A549 (cell line): ENCODE data around the gene GLRA3. TPM values are rescaled to one million over a fixed set of nuclear protein-coding genes. Genes with fewer than 3 reads are reported as not detected.

Experiments
- ATAC-seq, 2 experiments: fragments of 200-7000 bp in 1 of 2; fragments of >200 bp in 1 of 2; cut with Nextera tagmentation in 1 of 2; cut with Tn5 transposase in 1 of 2; 3 replicates each; pipeline versions ENCODE4 v1.8.0 to v1.9.1; 2018 to 2020; ENCODE audit warnings: mild to moderate bottlenecking in 1 of 2, moderate library complexity in 1 of 2
- CTCF ChIA-PET: fragments of 300-600 bp; sonication (Branson Sonifier 250); formaldehyde crosslinking; extraction: SDS; loops from one replicate; lab custom pipeline; 2021; ENCODE audit warnings: antibody characterized with exemption, inconsistent platforms; lab: Yijun Ruan, JAX
- POLR2A ChIA-PET: fragments of 350-600 bp; formaldehyde crosslinking; extraction: SDS; loops from one replicate; lab custom pipeline; 2021; ENCODE audit warnings: antibody characterized with exemption, inconsistent platforms; lab: Yijun Ruan, JAX
- DNase-seq, 2 experiments: peaks; one replicate each; pipeline versions ENCODE4 v3.0.0 to v3.0.0-alpha.2; 2011 to 2016; ENCODE audit warnings: low read depth in 1 of 2, low spot score in 1 of 2
- FAIRE-seq: peaks from 2 replicates; lab custom pipeline; 2011; peaks lifted over from hg19 to GRCh38; lab: Jason Lieb, UNC
- H3K27ac ChIP-seq, 2 experiments: fragments of >200 bp; sonication (Bioruptor Twin); formaldehyde crosslinking; 3 replicates each; pipeline ENCODE4 v1.5.1; 2016 to 2017
- H3K4me1 ChIP-seq: fragments of >200 bp; sonication (Bioruptor Twin); formaldehyde crosslinking; 3 replicates; pipeline ENCODE4 v1.6.1; 2016
- H3K4me2 ChIP-seq: fragments of >200 bp; sonication (Bioruptor Twin); formaldehyde crosslinking; 3 replicates; pipeline ENCODE4 v1.6.1; 2016
- H3K4me3 ChIP-seq: fragments of >200 bp; sonication (Bioruptor Twin); formaldehyde crosslinking; 3 replicates; pipeline ENCODE4 v1.5.1; 2016
- H3K9me3 ChIP-seq: fragments of >200 bp; sonication (Bioruptor Twin); formaldehyde crosslinking; 3 replicates; pipeline ENCODE4 v1.6.1; 2016
- CBX2 ChIP-seq: fragments of 200-600 bp; sonication (generic); IDR thresholded peaks from 2 replicates; pipeline ENCODE4 v1.6.1; 2016; ENCODE audit warnings: low read depth, mild to moderate bottlenecking, borderline replicate concordance
- CHD2 ChIP-seq: fragments of 150-350 bp; IDR thresholded peaks from 2 replicates; pipeline ENCODE4 v1.6.1; 2014; ENCODE audit warnings: low read length; ENCODE audit not compliant: partially characterized antibody
- CHD4 ChIP-seq: fragments of 200-600 bp; sonication (generic); IDR thresholded peaks from 2 replicates; pipeline ENCODE4 v1.6.1; 2016; ENCODE audit warnings: antibody characterized with exemption, mild to moderate bottlenecking, borderline replicate concordance
- ESRRA ChIP-seq: fragments of 150-350 bp; IDR thresholded peaks from 2 replicates; pipeline ENCODE4 v1.6.1; 2014; ENCODE audit warnings: mild to moderate bottlenecking, low read length, borderline replicate concordance
- FOSB ChIP-seq: fragments of 250-450 bp; sonication (Bioruptor Pico); IDR thresholded peaks from 2 replicates; pipeline ENCODE4 v1.5.0; 2020; ENCODE audit warnings: mild to moderate bottlenecking, moderate library complexity
- HDAC2 ChIP-seq: fragments of 200-600 bp; sonication (generic); IDR thresholded peaks from 2 replicates; pipeline ENCODE4 v1.6.1; 2016
- HEYL ChIP-seq: fragments of 250-450 bp; sonication (Bioruptor Pico); IDR thresholded peaks from 2 replicates; pipeline ENCODE4 v1.8.0; 2021; ENCODE audit warnings: mild to moderate bottlenecking, moderate library complexity
- HOXA7 ChIP-seq: fragments of 250-450 bp; sonication (Bioruptor Pico); IDR thresholded peaks from 2 replicates; pipeline ENCODE4 v1.5.0; 2020; ENCODE audit warnings: mild to moderate bottlenecking, moderate library complexity
- HOXB13 ChIP-seq: fragments of 250-450 bp; sonication (Bioruptor Pico); IDR thresholded peaks from 2 replicates; pipeline ENCODE4 v1.5.0; 2020; ENCODE audit warnings: low read depth, mild to moderate bottlenecking, moderate library complexity
- HOXB5 ChIP-seq: fragments of 250-450 bp; sonication (Bioruptor Pico); IDR thresholded peaks from 2 replicates; pipeline ENCODE4 v1.5.0; 2020; ENCODE audit warnings: mild to moderate bottlenecking, moderate library complexity
- JUN ChIP-seq, 2 experiments: fragments of >200 bp; sonication (Bioruptor Twin); formaldehyde crosslinking; IDR thresholded peaks; 2 replicates in 1 of 2; 3 replicates in 1 of 2; pipeline ENCODE4 v1.6.1; 2016 to 2017
- JUNB ChIP-seq: fragments of >200 bp; sonication (Bioruptor Twin); formaldehyde crosslinking; IDR thresholded peaks from 2 replicates; pipeline ENCODE4 v1.6.1; 2016
- KDM1A ChIP-seq: fragments of 200-600 bp; sonication (generic); IDR thresholded peaks from 2 replicates; pipeline ENCODE4 v1.6.1; 2016; ENCODE audit warnings: low read depth, mild to moderate bottlenecking
- KDM5A ChIP-seq: fragments of 200-600 bp; sonication (generic); IDR thresholded peaks from 2 replicates; pipeline ENCODE4 v1.6.1; 2016; ENCODE audit warnings: antibody characterized with exemption, mild to moderate bottlenecking
- MAFK ChIP-seq: fragments of 450-650 bp; IDR thresholded peaks from 2 replicates; pipeline ENCODE4 v1.6.1; 2014; ENCODE audit not compliant: partially characterized antibody
- MAZ ChIP-seq: fragments of 150-350 bp; IDR thresholded peaks from 2 replicates; pipeline ENCODE4 v1.6.1; 2014; ENCODE audit warnings: antibody characterized with exemption, low read depth, low read length, borderline replicate concordance
- POLR2A ChIP-seq: IDR thresholded peaks from 2 replicates; pipeline ENCODE4 v1.6.1; 2012; ENCODE audit warnings: mild to moderate bottlenecking, low read length
- SREBF2 ChIP-seq: fragments of 450-650 bp; IDR thresholded peaks from 2 replicates; pipeline ENCODE4 v1.6.1; 2014; ENCODE audit warnings: mild to moderate bottlenecking, moderate library complexity
- TFCP2L1 ChIP-seq: fragments of 250-450 bp; sonication (Bioruptor Pico); IDR thresholded peaks from 2 replicates; pipeline ENCODE4 v1.5.0; 2021; ENCODE audit warnings: mild to moderate bottlenecking
- WGBS: methylation state at CpG from one replicate; pipeline ENCODE4 v1.1.6; 2017; ENCODE audit errors: missing lambda C conversion rate; 5-methylcytosine and 5-hydroxymethylcytosine counted together
- polyA plus RNA-seq, 4 experiments: library from polyadenylated mRNA; depleted of rRNA in 3 of 4; stranded (reverse); fragments of >200 nt; fragmentation: RNase III in 1 of 4; extraction: RNeasy Plus Mini Kit Qiagen cat#74134 plus additional on column Dnase treatment in 1 of 4; gene quantifications; 2 replicates in 3 of 4; 3 replicates in 1 of 4; pipeline ENCODE4 v1.2.3, GENCODE V29; 2011 to 2017
- TF ChIP-seq, protein P1 (sequence below): fragments of 250-450 bp; sonication (Bioruptor Pico); IDR thresholded peaks from 2 replicates; pipeline ENCODE4 v1.5.0; 2021; ENCODE audit warnings: mild to moderate bottlenecking, moderate library complexity, borderline replicate concordance
- TF ChIP-seq, protein P2 (sequence below): fragments of >200 bp; sonication (Bioruptor Twin); formaldehyde crosslinking; IDR thresholded peaks from 2 replicates; pipeline ENCODE4 v1.6.1; 2016
- TF ChIP-seq, protein P3 (sequence below): fragments of 250-450 bp; sonication (Bioruptor Pico); IDR thresholded peaks from 2 replicates; pipeline ENCODE4 v1.5.0; 2020; ENCODE audit warnings: low read depth, mild to moderate bottlenecking, moderate library complexity
- TF ChIP-seq, protein P4 (sequence below): IDR thresholded peaks from 2 replicates; pipeline ENCODE4 v1.6.1; 2012

Gene GLRA3
- polyA plus RNA-seq, 2 of the 4 experiments (the other 2 are of a cell fraction): 0.01 to 0.04 TPM

DNA sequence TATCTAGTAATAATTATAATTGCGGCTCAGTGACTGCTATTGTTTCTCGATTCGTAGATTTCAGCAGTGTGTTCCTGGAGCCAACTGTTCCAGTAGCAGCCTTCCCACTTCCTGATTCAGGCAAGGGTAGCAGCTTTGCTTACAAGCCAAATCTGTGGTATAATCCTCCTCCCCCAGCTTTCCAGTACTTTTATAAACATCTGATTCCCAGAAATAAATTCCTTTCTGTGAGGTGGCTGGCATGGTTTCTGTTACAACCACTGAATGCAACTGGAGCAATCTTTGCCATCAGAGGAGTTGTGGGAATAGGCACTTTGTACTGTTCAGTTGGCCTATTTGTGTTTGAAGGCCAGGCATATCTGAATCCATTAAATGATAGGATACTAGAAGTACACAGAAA lies 80.0 kb downstream of the GLRA3 start:
- H3K27ac ChIP-seq: no peak overlapping the region
- no peak overlapping the region for H3K4me3 ChIP-seq
- FAIRE-seq (no peak), DNase-seq (no peak), ATAC-seq (no peak)
- WGBS: 85% methylated on average over 3 of the region's 3 CpGs
- CTCF ChIA-PET: interaction anchor here (0.6 to 1.7 kb wide), 3 partner anchors 14 to 519 kb away, joined by 3 to 4 read pairs (median 3); no protein-coding TSS in a partner anchor
- peaks cover 16% of the 10 kb centered on the region for H3K9me3 ChIP-seq
- H3K4me2 ChIP-seq: no peak overlapping the region
- no peaks in the 10 kb centered on the region for H3K4me1 ChIP-seq
- POLR2A ChIA-PET: no interaction called here
- TF ChIP-seq CBX2 (no peak), KDM5A (no peak), FOSB (CRISPR knock-in tag) (no peak), JUN (IDR thresholded peaks at IDR 0.05) (no peak), HOXB5 (CRISPR knock-in tag) (no peak), HDAC2 (no peak), CHD4 (no peak)
- TF ChIP-seq, protein P1, sequence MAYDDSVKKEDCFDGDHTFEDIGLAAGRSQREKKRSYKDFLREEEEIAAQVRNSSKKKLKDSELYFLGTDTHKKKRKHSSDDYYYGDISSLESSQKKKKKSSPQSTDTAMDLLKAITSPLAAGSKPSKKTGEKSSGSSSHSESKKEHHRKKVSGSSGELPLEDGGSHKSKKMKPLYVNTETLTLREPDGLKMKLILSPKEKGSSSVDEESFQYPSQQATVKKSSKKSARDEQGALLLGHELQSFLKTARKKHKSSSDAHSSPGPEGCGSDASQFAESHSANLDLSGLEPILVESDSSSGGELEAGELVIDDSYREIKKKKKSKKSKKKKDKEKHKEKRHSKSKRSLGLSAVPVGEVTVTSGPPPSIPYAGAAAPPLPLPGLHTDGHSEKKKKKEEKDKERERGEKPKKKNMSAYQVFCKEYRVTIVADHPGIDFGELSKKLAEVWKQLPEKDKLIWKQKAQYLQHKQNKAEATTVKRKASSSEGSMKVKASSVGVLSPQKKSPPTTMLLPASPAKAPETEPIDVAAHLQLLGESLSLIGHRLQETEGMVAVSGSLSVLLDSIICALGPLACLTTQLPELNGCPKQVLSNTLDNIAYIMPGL (CRISPR knock-in tag): no peak

DNA sequence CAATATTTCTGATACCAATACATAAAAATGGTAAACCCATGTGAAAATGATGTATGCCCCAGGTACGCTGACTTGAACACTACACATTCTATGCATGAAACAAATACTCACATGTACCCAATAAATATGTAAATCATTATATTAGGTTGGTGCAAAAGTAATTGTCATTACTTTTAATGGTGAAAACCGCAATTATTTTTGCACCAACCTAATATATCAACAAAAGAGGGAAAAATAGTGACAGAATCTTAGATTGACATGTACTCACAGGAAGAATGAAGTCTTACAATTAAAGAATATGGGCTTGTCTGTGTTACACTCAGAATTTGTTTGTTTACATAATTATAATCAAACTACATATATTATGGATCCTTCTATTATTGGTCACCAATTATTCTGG lies 82.3 kb downstream of the GLRA3 start:
- no peak overlapping the region for H3K27ac ChIP-seq
- 38% methylated on average over 2 of the region's 2 CpGs for WGBS
- DNase-seq (no peak), ATAC-seq (no peak), FAIRE-seq (no peak)
- ChIA-PET CTCF (no interaction called here), POLR2A (no interaction called here)
- H3K4me1 ChIP-seq: no peaks in the 10 kb centered on the region
- H3K4me3 ChIP-seq: no peak overlapping the region
- no peak overlapping the region for H3K4me2 ChIP-seq
- TF ChIP-seq, protein P2, sequence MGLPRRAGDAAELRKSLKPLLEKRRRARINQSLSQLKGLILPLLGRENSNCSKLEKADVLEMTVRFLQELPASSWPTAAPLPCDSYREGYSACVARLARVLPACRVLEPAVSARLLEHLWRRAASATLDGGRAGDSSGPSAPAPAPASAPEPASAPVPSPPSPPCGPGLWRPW: no peak
- no peak for TF ChIP-seq CHD2
- TF ChIP-seq, protein P3, sequence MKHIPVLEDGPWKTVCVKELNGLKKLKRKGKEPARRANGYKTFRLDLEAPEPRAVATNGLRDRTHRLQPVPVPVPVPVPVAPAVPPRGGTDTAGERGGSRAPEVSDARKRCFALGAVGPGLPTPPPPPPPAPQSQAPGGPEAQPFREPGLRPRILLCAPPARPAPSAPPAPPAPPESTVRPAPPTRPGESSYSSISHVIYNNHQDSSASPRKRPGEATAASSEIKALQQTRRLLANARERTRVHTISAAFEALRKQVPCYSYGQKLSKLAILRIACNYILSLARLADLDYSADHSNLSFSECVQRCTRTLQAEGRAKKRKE (CRISPR knock-in tag): no peak
- TF ChIP-seq, protein P1 (CRISPR knock-in tag): no peak
- no peak for TF ChIP-seq HOXA7 (CRISPR knock-in tag)
- TF ChIP-seq MAFK: no peak
- no peak for TF ChIP-seq HEYL (CRISPR knock-in tag)
- no peak for TF ChIP-seq HDAC2
- TF ChIP-seq TFCP2L1 (CRISPR knock-in tag): no peak
- TF ChIP-seq MAZ: no peak
- no peak for TF ChIP-seq SREBF2
- TF ChIP-seq JUNB: no peak
- no peak for TF ChIP-seq FOSB (CRISPR knock-in tag)
- no peak for TF ChIP-seq ESRRA
- TF ChIP-seq, protein P4, sequence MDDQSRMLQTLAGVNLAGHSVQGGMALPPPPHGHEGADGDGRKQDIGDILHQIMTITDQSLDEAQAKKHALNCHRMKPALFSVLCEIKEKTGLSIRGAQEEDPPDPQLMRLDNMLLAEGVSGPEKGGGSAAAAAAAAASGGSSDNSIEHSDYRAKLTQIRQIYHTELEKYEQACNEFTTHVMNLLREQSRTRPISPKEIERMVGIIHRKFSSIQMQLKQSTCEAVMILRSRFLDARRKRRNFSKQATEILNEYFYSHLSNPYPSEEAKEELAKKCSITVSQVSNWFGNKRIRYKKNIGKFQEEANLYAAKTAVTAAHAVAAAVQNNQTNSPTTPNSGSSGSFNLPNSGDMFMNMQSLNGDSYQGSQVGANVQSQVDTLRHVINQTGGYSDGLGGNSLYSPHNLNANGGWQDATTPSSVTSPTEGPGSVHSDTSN: no peak
- no peak for TF ChIP-seq HOXB13
- no peak for TF ChIP-seq POLR2A
- TF ChIP-seq KDM1A: no peak
- peaks cover 19% of the 10 kb centered on the region for H3K9me3 ChIP-seq
